HFF-Myc (cell line): ENCODE measurements around the gene NLGN1.

Source experiments
- DNase-seq: peaks from one replicate; pipeline ENCODE4 v3.0.0-alpha.2; 2011; ENCODE audit warnings: low read depth; ENCODE audit errors: extremely low read depth
- H3K4me3 ChIP-seq: replicated peaks from 2 replicates; pipeline ENCODE4 v1.5.1; 2011; ENCODE audit warnings: low read depth, mild to moderate bottlenecking, control low read depth, low read length
- TF ChIP-seq, protein P1 (sequence below): IDR thresholded peaks from 2 replicates; pipeline ENCODE4 v1.5.1; 2012; ENCODE audit warnings: mild to moderate bottlenecking, low read depth, low read length, control low read depth; ENCODE audit errors: missing control alignments

The NLGN1 gene

DNA sequence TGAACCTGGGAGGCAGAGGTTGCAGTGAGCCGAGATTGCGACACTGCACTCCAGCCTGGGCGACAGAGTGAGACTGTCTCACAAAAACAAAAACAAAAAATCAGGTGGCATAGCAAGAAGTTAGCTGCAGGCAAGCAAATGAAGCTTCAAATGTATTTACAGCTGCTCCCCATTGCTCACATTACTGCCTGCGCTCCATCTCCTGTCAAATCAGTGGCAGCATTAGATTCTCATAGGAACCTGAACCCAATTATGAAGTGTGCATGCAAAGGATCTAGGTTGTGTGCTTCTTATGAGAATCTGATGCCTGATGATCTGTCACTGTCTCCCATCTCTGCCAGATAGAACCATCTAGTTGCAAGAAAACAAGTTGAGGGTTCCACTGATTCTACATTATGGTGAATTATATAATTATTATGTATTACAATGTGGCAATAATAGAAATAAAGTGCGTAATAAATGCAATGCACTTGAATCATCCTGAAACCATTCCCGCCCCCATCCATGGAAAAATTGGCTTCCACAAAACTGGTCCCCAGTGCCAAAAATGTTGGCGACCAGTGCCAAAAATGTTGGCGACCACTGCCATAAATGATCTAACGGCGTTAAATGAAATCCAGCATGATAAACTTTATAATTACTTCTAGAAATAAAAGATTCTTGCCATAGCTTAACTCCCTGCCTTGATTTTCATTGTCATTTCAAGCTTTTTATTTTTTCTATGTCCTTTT, 844.9 kb downstream of the NLGN1 start:
- H3K4me3 ChIP-seq, result no peak overlapping the region
- DNase-seq, result no peak
- TF ChIP-seq, protein P1, sequence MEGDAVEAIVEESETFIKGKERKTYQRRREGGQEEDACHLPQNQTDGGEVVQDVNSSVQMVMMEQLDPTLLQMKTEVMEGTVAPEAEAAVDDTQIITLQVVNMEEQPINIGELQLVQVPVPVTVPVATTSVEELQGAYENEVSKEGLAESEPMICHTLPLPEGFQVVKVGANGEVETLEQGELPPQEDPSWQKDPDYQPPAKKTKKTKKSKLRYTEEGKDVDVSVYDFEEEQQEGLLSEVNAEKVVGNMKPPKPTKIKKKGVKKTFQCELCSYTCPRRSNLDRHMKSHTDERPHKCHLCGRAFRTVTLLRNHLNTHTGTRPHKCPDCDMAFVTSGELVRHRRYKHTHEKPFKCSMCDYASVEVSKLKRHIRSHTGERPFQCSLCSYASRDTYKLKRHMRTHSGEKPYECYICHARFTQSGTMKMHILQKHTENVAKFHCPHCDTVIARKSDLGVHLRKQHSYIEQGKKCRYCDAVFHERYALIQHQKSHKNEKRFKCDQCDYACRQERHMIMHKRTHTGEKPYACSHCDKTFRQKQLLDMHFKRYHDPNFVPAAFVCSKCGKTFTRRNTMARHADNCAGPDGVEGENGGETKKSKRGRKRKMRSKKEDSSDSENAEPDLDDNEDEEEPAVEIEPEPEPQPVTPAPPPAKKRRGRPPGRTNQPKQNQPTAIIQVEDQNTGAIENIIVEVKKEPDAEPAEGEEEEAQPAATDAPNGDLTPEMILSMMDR, result no peak

DNA sequence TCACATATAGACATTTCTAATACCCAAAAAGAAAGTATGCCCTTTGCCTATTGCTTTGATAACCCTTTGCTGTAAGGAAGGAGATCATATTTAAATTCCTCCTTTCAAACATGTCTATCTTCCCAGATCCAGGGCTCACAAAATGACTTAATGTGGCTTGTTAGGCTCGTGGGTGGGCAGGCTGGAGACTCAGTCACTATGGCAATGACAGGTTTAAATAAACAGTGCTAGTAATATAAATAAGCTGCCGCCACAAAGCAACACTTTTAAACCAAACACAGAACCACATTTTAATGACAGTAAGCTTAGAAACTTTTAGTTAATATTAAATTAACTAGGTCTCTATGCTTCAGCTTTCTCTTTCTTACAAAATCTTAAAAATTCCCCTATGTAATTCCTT, 845.6 kb downstream of the NLGN1 start:
- peak; percentile 7 for DNase-seq
- TF ChIP-seq, protein P1, result no peak

DNA sequence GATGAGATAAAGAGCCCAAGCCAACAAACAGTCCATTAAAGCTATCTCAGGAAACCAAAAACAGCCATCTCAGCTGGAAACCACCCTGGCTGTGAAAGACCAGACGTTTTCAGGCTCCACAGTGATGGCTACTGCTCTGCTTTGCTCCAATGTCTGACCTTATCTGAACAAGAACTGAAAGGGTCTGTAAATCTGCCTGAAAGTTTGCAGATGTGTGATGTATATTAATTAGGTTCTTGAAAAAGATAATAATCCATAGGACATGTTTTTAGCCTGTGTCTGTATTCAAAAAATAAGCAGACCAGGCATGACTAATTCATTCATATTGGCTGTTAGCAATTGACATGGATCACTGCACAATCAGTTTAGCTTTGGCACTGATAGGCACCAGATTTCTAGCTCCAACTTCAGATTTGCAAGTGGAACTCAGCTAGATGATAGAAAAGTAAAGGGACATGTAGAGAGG, 850.2 kb downstream of the NLGN1 start:
- no peak overlapping the region for H3K4me3 ChIP-seq
- TF ChIP-seq, protein P1, result no peak
- DNase-seq, result no peak

More for the DNA sequence above, 845.6 kb downstream of the NLGN1 start:
- H3K4me3 ChIP-seq, result no peak overlapping the region

DNA sequence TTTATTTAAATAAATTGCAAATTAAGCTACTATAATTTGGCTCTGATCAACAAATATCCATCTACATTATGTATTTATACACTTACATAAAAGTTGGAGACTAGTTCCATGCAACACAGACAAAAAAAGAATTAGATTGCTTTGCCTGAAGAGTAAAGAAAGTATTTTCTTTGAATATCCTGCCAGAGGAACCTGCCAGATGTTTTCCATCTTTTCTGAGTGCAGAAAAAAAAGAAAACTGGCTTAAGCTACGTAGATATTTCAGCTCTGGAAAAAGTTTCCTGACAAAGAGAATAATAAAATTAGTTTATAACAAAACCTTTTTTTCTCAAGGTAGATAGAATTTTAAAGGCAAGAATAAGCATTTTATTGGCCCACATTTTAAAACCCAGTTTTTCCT, 854.1 kb downstream of the NLGN1 start:
- no peak for DNase-seq
- TF ChIP-seq, protein P1, result no peak
- no peak overlapping the region for H3K4me3 ChIP-seq

DNA sequence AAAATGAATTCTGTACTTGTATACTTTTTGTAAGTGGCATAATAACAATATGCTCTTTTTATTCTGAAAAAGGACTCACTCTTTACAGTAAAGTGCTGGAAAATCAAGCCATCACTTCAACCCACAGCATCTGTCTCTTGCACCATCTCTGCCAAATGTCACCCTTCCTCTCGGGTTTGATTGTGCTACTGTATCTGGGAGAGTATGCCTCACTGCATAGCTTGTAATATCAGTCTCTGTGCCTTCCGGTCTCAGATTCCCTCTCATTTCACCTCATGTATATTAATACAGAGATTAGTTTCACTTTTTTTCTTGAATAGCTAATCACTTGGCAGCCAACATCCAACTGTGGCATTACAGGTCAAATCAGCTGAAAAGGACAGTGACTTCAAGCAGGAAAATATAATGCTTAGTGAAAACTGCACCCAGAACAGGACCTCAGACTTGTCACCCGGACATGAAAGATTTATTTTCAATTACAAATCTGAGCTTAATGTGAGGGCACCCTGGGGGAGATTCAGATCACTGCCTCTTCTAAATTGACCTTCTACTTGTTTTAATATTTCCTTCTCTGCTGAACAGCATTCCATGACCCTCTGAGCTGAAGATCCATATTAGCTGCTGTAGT, 855.8 kb downstream of the NLGN1 start:
- TF ChIP-seq, protein P1, result no peak
- no peak for DNase-seq
- H3K4me3 ChIP-seq, result no peak overlapping the region

DNA sequence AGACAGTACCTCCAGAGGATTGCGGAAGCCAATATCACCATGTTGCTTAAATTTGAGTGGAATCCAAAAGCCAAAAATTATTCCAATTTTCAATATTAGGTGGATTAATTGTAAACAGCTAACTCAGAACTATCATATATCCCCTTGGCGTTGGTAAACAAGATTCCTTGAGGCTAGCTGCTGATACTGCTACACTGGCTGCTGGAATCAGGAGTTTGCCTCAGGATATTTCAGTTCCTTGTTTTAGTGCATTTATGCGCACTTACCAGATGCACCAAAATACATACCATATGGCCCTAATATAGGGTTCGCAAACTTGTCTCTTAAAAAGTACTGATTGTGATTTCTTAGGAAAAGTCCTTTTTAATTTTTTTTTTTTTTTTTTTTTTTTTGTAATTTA, 856.4 kb downstream of the NLGN1 start:
- TF ChIP-seq, protein P1, result no peak

More for the DNA sequence above, 856.4 kb downstream of the NLGN1 start:
- no peak for DNase-seq
- H3K4me3 ChIP-seq, result no peak overlapping the region
